BLaER1 treated with 17β-estradiol and CSF1 and Interleukin-3, amounts not matched to agents 10 nM and 100 nM (cell line): ENCODE measurements around the gene GMEB1.
A peak's percentile ranks its signal among the peaks of the same experiment; 100 is the strongest.
"Not testable (repeated sequence)": the region's sequence is repeated elsewhere in the genome, so short reads cannot be mapped to it uniquely, and the experiment has no call there.

Experiments
- H3K27ac ChIP-seq, 11 experiments: shearing (Covaris generic); formaldehyde crosslinking; 2 replicates each; pipeline ENCODE4 v1.8.1; 2022
- H3K27me3 ChIP-seq, 11 experiments: shearing (Covaris generic); formaldehyde crosslinking; 2 replicates each; pipeline ENCODE4 v1.8.1; 2022
- H3K36me3 ChIP-seq, 11 experiments: shearing (Covaris generic); formaldehyde crosslinking; 2 replicates each; pipeline ENCODE4 v1.8.1; 2022
- H3K4me1 ChIP-seq, 10 experiments: shearing (Covaris generic); formaldehyde crosslinking; 2 replicates each; pipeline ENCODE4 v1.8.1; 2022
- H3K4me2 ChIP-seq, 11 experiments: shearing (Covaris generic); formaldehyde crosslinking; 2 replicates each; pipeline ENCODE4 v1.8.1; 2022
- H3K4me3 ChIP-seq, 10 experiments: shearing (Covaris generic); formaldehyde crosslinking; 2 replicates each; pipeline ENCODE4 v1.8.1; 2022
- H3K9ac ChIP-seq, 11 experiments: shearing (Covaris generic); formaldehyde crosslinking; 2 replicates each; pipeline ENCODE4 v1.8.1; 2022
- H3K9me3 ChIP-seq, 11 experiments: shearing (Covaris generic); formaldehyde crosslinking; replicated peaks in 1 of 11; 2 replicates each; pipeline ENCODE4 v1.8.1; 2022
- H4K20me1 ChIP-seq, 11 experiments: shearing (Covaris generic); formaldehyde crosslinking; 2 replicates each; pipeline ENCODE4 v1.8.1; 2022
- Cebpa-rat ChIP-seq, 11 experiments: shearing (Covaris generic); IDR thresholded peaks; 2 replicates each; pipeline ENCODE4 v1.8.1; 2022

The GMEB1 gene

DNA sequence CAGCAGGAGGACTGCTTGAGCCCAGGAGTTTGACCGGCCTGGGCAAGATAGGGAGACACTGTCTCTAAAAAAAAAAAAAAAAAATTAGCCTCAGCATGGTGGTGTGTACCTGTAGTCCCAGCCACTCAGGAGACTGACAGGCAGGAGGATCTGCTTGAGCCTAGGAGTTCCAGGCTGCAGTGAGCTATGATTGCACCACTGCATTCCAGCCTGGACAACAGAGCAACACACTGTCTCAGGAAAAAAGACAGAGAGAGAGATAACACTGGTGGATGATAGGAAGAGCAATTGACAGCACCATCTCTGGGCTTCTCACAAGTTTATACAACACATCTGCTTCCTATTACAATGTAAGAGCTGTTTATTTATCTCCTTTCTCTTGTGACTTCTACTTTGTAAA lies 22.5 kb upstream of the GMEB1 start:
- Histone ChIP-seq H3K9me3 (no peaks in the 10 kb centered on the region), H3K9ac (peak overlapping the region in 4 of 11 experiments; percentile 1 to 32 (median 14); a peak in 3 of 22 replicates), H3K4me1 (peaks cover 45 to 69% (median 49%) of the 10 kb centered on the region in 10 experiments), H3K27me3 (no peaks in the 10 kb centered on the region), H3K4me3 (no peak overlapping the region), H3K4me2 (no peak overlapping the region), H4K20me1 (peaks cover 0 to 8% (median 0%) of the 10 kb centered on the region in 11 experiments; a peak in 1 of 22 replicates), H3K27ac (peak overlapping the region in 6 of 11 experiments; percentile 6 to 39 (median 30); a peak in 8 of 22 replicates), H3K36me3 (no peaks in the 10 kb centered on the region)
- TF ChIP-seq Cebpa-rat (IDR thresholded peaks at IDR 0.05), result no peak

DNA sequence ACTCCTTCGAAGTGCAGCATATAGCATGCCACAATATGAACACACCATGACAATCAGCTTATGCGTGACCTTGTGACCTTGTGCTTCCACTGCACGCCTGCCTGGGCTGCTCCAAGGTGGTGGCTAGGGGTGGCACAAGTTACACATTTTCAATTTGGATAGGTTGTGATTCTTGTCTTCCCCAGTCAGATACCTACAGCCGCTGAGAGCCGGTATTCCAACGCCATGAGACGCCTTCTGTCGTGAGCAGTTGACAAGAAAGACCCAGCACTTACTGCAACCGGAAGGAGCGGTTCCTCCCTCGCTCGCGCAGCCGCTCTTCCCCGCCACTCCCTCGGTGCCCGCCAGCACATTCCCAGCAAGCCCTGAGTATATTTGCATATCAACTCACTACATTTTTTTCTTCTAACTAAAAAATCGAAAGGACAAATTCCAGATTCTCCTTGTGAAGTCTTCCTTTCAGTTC lies 20.5 kb upstream of the GMEB1 start:
- peaks cover 36 to 76% (median 46%) of the 10 kb centered on the region in 10 experiments for H3K4me1 ChIP-seq
- no peaks in the 10 kb centered on the region for H3K27me3 ChIP-seq
- no peaks in the 10 kb centered on the region for H4K20me1 ChIP-seq
- H3K9ac ChIP-seq, result peak overlapping the region; percentile 86 to 98 (median 92)
- peak overlapping the region; percentile 66 to 93 (median 83) for H3K4me2 ChIP-seq
- H3K4me3 ChIP-seq, result peak overlapping the region; percentile 36 to 67 (median 50); a peak in 18 of 20 replicates
- peak overlapping the region; percentile 94 to 100 (median 96) for H3K27ac ChIP-seq
- no peak for TF ChIP-seq Cebpa-rat (IDR thresholded peaks at IDR 0.05)
- H3K36me3 ChIP-seq, result no peaks in the 10 kb centered on the region
- no peaks in the 10 kb centered on the region for H3K9me3 ChIP-seq

GRCh38 chr1:28648474-28649198 lies 19.9 kb upstream of the GMEB1 start, which contains the start of gene RNU11:
RNU11 (plus strand) TSS chr1:28648600.
- Histone ChIP-seq H3K36me3 (no peaks in the 10 kb centered on the region), H3K4me3 (peak within 1 kb of the TSS; percentile 36 to 67 (median 50); a peak in 19 of 20 replicates), H4K20me1 (no peaks in the 10 kb centered on the region), H3K27me3 (no peaks in the 10 kb centered on the region), H3K27ac (peak within 1 kb of the TSS; percentile 94 to 100 (median 96)), H3K9ac (peak within 1 kb of the TSS; percentile 86 to 98 (median 92)), H3K4me1 (peaks cover 36 to 78% (median 46%) of the 10 kb centered on the region in 10 experiments), H3K9me3 (no peaks in the 10 kb centered on the region), H3K4me2 (peak within 1 kb of the TSS; percentile 69 to 93 (median 84))
- peak in 8 of 11 experiments; percentile 21 to 86 (median 40); a peak in 8 of 22 replicates for TF ChIP-seq Cebpa-rat (IDR thresholded peaks at IDR 0.05)

DNA sequence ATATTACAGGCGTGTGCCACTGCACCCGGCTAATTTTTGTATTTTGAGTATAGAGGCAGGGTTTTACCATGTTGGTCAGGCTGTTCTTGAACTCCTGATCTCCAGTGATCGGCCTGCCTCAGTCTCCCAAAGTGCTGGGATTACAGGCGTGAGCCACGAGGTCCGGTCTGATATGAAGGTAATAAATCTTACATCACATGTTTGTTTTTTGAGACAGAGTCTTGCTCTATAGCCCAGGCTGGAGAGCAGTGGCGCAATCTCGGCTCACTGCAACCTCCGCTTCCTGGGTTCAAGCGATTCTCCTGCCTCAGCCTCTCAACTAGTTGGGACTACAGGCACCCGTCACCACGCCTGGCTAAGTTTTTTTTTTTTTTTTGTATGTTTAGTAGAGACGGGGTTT lies 15.5 kb upstream of the GMEB1 start:
- Histone ChIP-seq H3K4me1 (peaks cover 11 to 38% (median 17%) of the 10 kb centered on the region in 10 experiments; a peak in 19 of 20 replicates), H3K4me2 (peak overlapping the region in 1 of 11 experiments; percentile 53; a peak in 1 of 22 replicates)
- H3K27ac ChIP-seq, H3K27me3 ChIP-seq, H4K20me1 ChIP-seq, H3K9ac ChIP-seq, H3K9me3 ChIP-seq, H3K4me3 ChIP-seq, H3K36me3 ChIP-seq: not testable (repeated sequence)

DNA sequence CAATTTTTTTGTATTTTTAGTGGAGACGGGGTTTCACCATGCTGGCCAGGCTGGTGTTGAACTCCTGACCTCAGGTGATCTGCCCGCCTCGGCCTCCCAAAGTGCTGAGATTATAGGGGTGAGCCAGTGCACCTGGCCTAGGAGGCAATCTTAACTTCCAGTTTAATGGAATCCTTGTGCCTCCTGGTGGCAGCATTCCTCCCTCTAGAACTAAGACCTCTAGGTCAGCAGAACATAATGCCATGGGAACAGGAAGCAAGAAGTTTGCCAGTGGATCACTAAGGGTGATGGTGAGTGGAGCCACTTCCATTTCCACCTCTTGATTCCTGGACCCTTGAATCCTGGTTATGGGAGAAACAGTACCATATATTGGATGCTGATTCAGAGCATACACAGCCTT lies 14.7 kb upstream of the GMEB1 start:
- H3K4me1 ChIP-seq, result peaks cover 11 to 38% (median 16%) of the 10 kb centered on the region in 10 experiments; a peak in 19 of 20 replicates
- H4K20me1 ChIP-seq, result not testable (repeated sequence)

DNA sequence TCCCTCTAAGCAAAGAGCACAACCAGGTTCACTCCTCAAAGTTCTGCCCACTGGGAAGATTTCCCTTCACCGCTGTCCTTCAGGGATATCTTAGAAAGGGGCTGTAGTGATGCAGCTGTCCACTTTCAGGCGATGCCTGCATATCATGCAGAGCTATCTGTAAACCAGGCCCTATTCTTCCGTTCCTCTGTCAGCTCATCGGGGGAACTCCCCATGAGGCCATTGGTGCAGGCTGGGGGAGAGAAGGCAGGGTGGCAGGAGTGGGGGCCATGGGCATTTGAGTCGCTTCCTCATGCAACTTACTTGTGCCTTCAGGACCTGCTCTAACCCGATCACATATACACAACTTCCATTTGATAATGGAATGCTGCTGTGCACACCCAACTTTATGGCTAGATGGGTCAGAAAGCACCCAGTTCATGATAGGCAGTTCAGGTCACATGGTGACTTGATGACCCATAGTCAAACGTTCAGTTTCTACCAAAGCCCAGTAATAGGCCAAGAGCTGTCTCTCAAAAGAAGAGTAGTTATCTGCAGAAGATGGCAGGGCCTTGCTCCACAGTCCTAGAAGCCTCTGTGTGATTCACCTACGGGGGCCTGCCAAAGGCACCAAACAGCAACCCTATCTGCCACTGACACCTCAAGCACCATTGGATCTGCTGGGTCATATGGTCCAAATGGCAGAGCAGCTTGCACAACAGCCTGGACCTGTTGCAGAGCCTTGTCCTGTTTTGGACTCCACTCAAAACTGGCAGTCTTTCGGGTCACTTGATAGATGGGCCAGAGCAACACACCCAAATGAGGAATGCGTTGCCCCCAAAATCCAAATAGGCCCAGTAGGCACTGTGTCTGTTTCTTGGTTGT lies 12.9 kb upstream of the GMEB1 start:
- H3K27me3 ChIP-seq, H3K4me2 ChIP-seq, H3K36me3 ChIP-seq, H4K20me1 ChIP-seq, H3K9me3 ChIP-seq, H3K4me3 ChIP-seq, H3K9ac ChIP-seq, H3K27ac ChIP-seq: not testable (repeated sequence)
- peaks cover 0 to 23% (median under 1%) of the 10 kb centered on the region in 10 experiments; a peak in 9 of 20 replicates for H3K4me1 ChIP-seq

More for the DNA sequence above, 14.7 kb upstream of the GMEB1 start:
- H3K9ac ChIP-seq, H3K4me3 ChIP-seq, H3K36me3 ChIP-seq, H3K9me3 ChIP-seq, H3K27ac ChIP-seq, H3K27me3 ChIP-seq: not testable (repeated sequence)
- peak overlapping the region in 1 of 11 experiments; percentile 19; a peak in 1 of 22 replicates for H3K4me2 ChIP-seq

DNA sequence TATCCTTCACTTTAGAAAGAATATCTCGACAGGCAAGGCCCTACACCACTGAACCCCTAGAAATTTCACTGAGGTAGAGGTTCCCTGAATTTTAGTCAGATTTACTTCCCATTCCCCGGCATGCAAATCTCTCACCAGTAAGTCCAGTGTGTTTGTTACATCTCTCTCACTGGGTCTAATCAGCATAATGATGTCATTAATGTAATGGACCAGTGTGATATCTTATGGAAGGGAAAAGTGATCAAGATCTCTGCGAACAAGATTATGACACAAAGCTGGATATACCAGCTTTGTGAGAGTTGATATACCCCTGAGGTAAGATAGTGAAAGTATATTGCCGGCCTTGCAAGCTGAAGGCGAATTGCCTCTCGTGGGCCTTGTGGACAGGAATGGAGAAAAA lies 12.2 kb upstream of the GMEB1 start:
- Histone ChIP-seq H4K20me1 (no peaks in the 10 kb centered on the region), H3K9ac (no peak overlapping the region), H3K36me3 (no peaks in the 10 kb centered on the region), H3K27ac (no peak overlapping the region), H3K4me3 (no peak overlapping the region), H3K4me1 (peaks cover 0 to 23% (median 0%) of the 10 kb centered on the region in 10 experiments; a peak in 7 of 20 replicates), H3K9me3 (no peaks in the 10 kb centered on the region), H3K27me3 (no peaks in the 10 kb centered on the region), H3K4me2 (no peak overlapping the region)
- TF ChIP-seq Cebpa-rat (IDR thresholded peaks at IDR 0.05), result no peak

DNA sequence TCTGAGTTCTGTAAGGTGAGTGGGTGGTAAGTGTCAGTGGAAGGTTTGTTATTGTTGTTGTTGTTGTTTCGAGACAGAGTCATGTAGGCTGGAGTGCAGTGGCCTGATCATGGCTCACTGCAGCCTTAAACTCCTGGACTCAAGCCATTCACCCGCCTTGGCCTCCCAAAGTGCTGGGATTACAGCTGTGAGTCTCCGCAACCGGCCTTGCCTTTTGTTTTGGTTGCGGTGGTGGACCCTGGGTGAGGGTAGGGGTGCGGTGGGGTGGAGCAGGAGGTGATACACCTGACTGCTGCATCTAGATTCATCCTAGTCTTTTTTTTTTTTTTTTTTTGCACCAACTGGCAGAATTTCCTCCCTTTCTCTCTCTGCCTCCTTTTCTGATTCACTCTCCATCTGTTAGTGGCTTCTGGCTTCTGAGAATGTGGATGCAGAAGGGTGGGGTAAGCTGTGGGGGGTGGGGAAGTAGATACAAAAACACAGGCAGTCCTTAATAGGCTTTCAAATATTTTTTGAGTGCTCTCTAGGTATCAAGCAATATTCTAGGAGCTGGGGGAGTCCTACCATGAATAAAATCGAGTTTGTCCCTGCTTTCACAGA lies 4.6 kb upstream of the GMEB1 start:
- H3K9me3 ChIP-seq, result no peaks in the 10 kb centered on the region
- H3K27ac ChIP-seq, result no peak overlapping the region
- no peaks in the 10 kb centered on the region for H4K20me1 ChIP-seq
- H3K4me1 ChIP-seq, result peaks cover 12 to 28% (median 15%) of the 10 kb centered on the region in 10 experiments
- no peaks in the 10 kb centered on the region for H3K27me3 ChIP-seq
- no peak overlapping the region for H3K4me3 ChIP-seq
- TF ChIP-seq Cebpa-rat (IDR thresholded peaks at IDR 0.05), result no peak
- no peaks in the 10 kb centered on the region for H3K36me3 ChIP-seq
- H3K9ac ChIP-seq, result no peak overlapping the region
- no peak overlapping the region for H3K4me2 ChIP-seq
